ENCODE measurements around the gene RUNX2. TPM values are rescaled to one million over a fixed set of nuclear protein-coding genes. Genes with fewer than 3 reads are reported as not detected.

The RUNX2 gene
- polyA plus RNA-seq, 1 of the 3 experiments (the other 2 are of a cell fraction), result 4.4 TPM

GRCh38 chr6:45378334-45378926 is 50.3 kb downstream of the RUNX2 start:
- no peaks in the 10 kb centered on the region for H3K27me3 ChIP-seq (ENCODE audit: insufficient read depth)
- TF ChIP-seq, protein P1, sequence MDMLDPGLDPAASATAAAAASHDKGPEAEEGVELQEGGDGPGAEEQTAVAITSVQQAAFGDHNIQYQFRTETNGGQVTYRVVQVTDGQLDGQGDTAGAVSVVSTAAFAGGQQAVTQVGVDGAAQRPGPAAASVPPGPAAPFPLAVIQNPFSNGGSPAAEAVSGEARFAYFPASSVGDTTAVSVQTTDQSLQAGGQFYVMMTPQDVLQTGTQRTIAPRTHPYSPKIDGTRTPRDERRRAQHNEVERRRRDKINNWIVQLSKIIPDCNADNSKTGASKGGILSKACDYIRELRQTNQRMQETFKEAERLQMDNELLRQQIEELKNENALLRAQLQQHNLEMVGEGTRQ (IDR thresholded peaks at IDR 0.05; ENCODE audit: borderline replicate concordance, low read depth, low read length), result no peak
- TF ChIP-seq YY1 (IDR thresholded peaks at IDR 0.05; ENCODE audit: low read depth) (peak; percentile 39; the same call in 1 of the 2 replicates), TEAD4 (IDR thresholded peaks at IDR 0.05; ENCODE audit: borderline replicate concordance, insufficient read depth) (no peak), FOXM1 (IDR thresholded peaks at IDR 0.05; ENCODE audit: low read depth) (no peak), FOSL2 (IDR thresholded peaks at IDR 0.05; ENCODE audit: borderline replicate concordance, low read depth) (no peak), GABPA (IDR thresholded peaks at IDR 0.05; ENCODE audit: low read depth) (no peak), MAX (IDR thresholded peaks at IDR 0.05; ENCODE audit: low read depth) (no peak), TAF1 (IDR thresholded peaks at IDR 0.05; ENCODE audit: borderline replicate concordance, low read depth, low read length) (no peak), EZH2phosphoT487 (IDR thresholded peaks at IDR 0.05; ENCODE audit: borderline replicate concordance, low read depth) (no peak), CTCF (IDR thresholded peaks at IDR 0.05) (0 out of 2 replicates have a peak, but pooled peaks have one; percentile 4), MXI1 (IDR thresholded peaks at IDR 0.05; ENCODE audit: low read depth, low read length) (no peak)
- TF ChIP-seq, protein P2, sequence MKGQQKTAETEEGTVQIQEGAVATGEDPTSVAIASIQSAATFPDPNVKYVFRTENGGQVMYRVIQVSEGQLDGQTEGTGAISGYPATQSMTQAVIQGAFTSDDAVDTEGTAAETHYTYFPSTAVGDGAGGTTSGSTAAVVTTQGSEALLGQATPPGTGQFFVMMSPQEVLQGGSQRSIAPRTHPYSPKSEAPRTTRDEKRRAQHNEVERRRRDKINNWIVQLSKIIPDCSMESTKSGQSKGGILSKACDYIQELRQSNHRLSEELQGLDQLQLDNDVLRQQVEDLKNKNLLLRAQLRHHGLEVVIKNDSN (IDR thresholded peaks at IDR 0.05; ENCODE audit: borderline replicate concordance, low read depth), result no peak
- TF ChIP-seq, protein P3, sequence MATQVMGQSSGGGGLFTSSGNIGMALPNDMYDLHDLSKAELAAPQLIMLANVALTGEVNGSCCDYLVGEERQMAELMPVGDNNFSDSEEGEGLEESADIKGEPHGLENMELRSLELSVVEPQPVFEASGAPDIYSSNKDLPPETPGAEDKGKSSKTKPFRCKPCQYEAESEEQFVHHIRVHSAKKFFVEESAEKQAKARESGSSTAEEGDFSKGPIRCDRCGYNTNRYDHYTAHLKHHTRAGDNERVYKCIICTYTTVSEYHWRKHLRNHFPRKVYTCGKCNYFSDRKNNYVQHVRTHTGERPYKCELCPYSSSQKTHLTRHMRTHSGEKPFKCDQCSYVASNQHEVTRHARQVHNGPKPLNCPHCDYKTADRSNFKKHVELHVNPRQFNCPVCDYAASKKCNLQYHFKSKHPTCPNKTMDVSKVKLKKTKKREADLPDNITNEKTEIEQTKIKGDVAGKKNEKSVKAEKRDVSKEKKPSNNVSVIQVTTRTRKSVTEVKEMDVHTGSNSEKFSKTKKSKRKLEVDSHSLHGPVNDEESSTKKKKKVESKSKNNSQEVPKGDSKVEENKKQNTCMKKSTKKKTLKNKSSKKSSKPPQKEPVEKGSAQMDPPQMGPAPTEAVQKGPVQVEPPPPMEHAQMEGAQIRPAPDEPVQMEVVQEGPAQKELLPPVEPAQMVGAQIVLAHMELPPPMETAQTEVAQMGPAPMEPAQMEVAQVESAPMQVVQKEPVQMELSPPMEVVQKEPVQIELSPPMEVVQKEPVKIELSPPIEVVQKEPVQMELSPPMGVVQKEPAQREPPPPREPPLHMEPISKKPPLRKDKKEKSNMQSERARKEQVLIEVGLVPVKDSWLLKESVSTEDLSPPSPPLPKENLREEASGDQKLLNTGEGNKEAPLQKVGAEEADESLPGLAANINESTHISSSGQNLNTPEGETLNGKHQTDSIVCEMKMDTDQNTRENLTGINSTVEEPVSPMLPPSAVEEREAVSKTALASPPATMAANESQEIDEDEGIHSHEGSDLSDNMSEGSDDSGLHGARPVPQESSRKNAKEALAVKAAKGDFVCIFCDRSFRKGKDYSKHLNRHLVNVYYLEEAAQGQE (IDR thresholded peaks at IDR 0.05; ENCODE audit: low read depth, low read length), result no peak
- peak overlapping the region; percentile 67 to 80 for H3K4me3 ChIP-seq (ENCODE audit: low read depth in 2 of 2, low read length in 1 of 2)
- POLR2A ChIA-PET, result interaction anchor here (0.6 to 1.5 kb wide), 6 partner anchors 9 to 902 kb away, joined by 3 to 7 read pairs (median 3); no protein-coding TSS in a partner anchor
- no peaks in the 10 kb centered on the region for H4K20me1 ChIP-seq (ENCODE audit: insufficient read depth)
- H3K27ac ChIP-seq (ENCODE audit: low read depth in 2 of 2, low read length in 1 of 2), result peak overlapping the region; percentile 94 to 98
- DNase-seq, result peak; percentile 58
- peaks cover 0 to 5% of the 10 kb centered on the region in 2 experiments; a peak in 2 of 4 replicates for H3K4me1 ChIP-seq (ENCODE audit: control insufficient read depth in 1 of 2, insufficient read depth in 2 of 2, low read depth in 1 of 2, low read length in 1 of 2)
- no peaks in the 10 kb centered on the region for H3K9me3 ChIP-seq
- no peaks in the 10 kb centered on the region for H3K36me3 ChIP-seq (replicated peaks in 1 of 2; ENCODE audit: control insufficient read depth in 1 of 2, insufficient read depth in 2 of 2, low read length in 1 of 2)
- peaks cover 20% of the 10 kb centered on the region; the same call in 1 of the 2 replicates for H3K79me2 ChIP-seq (ENCODE audit: insufficient read depth)
- H3F3A ChIP-seq (replicated peaks; ENCODE audit: insufficient read depth), result peaks cover 7% of the 10 kb centered on the region
- no peaks in the 10 kb centered on the region for H3K9me2 ChIP-seq
- 2% methylated on average over 21 of the region's 21 CpGs for WGBS (ENCODE audit: low lambda C conversion rate)
- CTCF ChIA-PET, result interaction anchor here (1.7 to 2.0 kb wide), 2 partner anchors 723 to 902 kb away, joined by 6 to 7 read pairs; no protein-coding TSS in a partner anchor
- H3K4me2 ChIP-seq, result peak overlapping the region; percentile 88
- H2AFZ ChIP-seq (ENCODE audit: low read depth), result peak overlapping the region; percentile 97
- H3K9ac ChIP-seq, result peak overlapping the region; percentile 97
